Adrenal gland (tissue), 19 donors: Measurements from ENCODE around the gene STRA6. TPM values are rescaled to one million over a fixed set of nuclear protein-coding genes. Genes with fewer than 3 reads are reported as not detected.

Experiments used
- DNase-seq, 7 donors: peaks; one replicate each; pipeline ENCODE4 v3.0.0-alpha.2; 2019 to 2020
- H3K27ac ChIP-seq, 5 donors: fragments of 200-600 bp; sonication (generic) in 4 of 5; 1 replicate in 3 of 5; 2 replicates in 2 of 5; pipeline versions ENCODE4 v1.5.1 to v1.8.0; 2016 to 2020; ENCODE audit warnings: mild to moderate bottlenecking in 1 of 5
- H3K27me3 ChIP-seq: fragments of 200-600 bp; 2 replicates; pipeline ENCODE4 v1.8.0; 2021
- H3K36me3 ChIP-seq, 2 donors: fragments of 200-600 bp; replicated peaks in 1 of 2; 1 replicate in 1 of 2; 2 replicates in 1 of 2; pipeline versions ENCODE4 v1.5.1 to v1.8.0; 2018 to 2022
- H3K4me1 ChIP-seq, 2 donors: fragments of 200-600 bp; replicated peaks in 1 of 2; 1 replicate in 1 of 2; 2 replicates in 1 of 2; pipeline versions ENCODE4 v1.5.1 to v1.8.0; 2018 to 2021
- H3K4me3 ChIP-seq, 4 donors: fragments of 200-600 bp; sonication (generic) in 3 of 4; one replicate each; pipeline ENCODE4 v1.5.1; 2016 to 2018
- H3K9me3 ChIP-seq, 3 donors: fragments of 200-600 bp; sonication (generic) in 1 of 3; replicated peaks in 1 of 3; 1 replicate in 2 of 3; 2 replicates in 1 of 3; pipeline versions ENCODE4 v1.5.1 to v1.8.0; 2016 to 2021
- CTCF ChIP-seq, 6 experiments: fragments of 450-650 bp in 4 of 6; fragments of 200-600 bp in 2 of 6; sonication (generic) in 1 of 6; IDR thresholded peaks; 1 replicate in 5 of 6; 2 replicates in 1 of 6; pipeline versions ENCODE4 v1.5.1 to v1.8.0; 2016 to 2021; ENCODE audit warnings: antibody characterized with exemption in 6 of 6, mild to moderate bottlenecking in 2 of 6, moderate library complexity in 1 of 6
- POLR2A ChIP-seq, 2 donors: fragments of 450-650 bp; IDR thresholded peaks; one replicate each; pipeline ENCODE4 v1.6.1; 2017; ENCODE audit warnings: antibody characterized with exemption in 2 of 2, mild to moderate bottlenecking in 2 of 2, moderate library complexity in 1 of 2
- WGBS, 4 donors: extraction: QIAGEN DNeasy Blood & Tissue Kit in 2 of 4; methylation state at CpG; one replicate each; pipeline versions ENCODE4 v1.1.5 to v1.1.7; 2013 to 2017; 5-methylcytosine and 5-hydroxymethylcytosine counted together
- intact Hi-C, 2 donors: fragments of 100-400 bp; cut with DNase I; formaldehyde crosslinking; loops; one replicate each; pipeline versions ENCODE4 v1.14.1 to v1.15.0; 2022 to 2023
- long read RNA-seq, 10 donors: library from polyadenylated mRNA in 3 of 10; unstranded in 2 of 10; stranded (forward) in 1 of 10; transcript quantifications; one replicate each; pipeline ENCODE4 v2.0.0 and lab custom pipeline, GENCODE V29; 2021 to 2026
- polyA plus RNA-seq, 3 donors: library from polyadenylated mRNA; stranded (reverse); fragments of 200-250 nt in 2 of 3; fragments of 350-450 nt in 1 of 3; fragmentation: Illumina TruSeq in 1 of 3; extraction: RNeasy Lipid Tissue Mini Kit (QIAGEN cat#74804) in 1 of 3; gene quantifications; one replicate each; pipeline ENCODE4 v1.2.3, GENCODE V29; 2013 to 2014
- total RNA-seq, 9 donors: library from RNA; depleted of rRNA in 4 of 9; stranded (reverse); fragments of >200 nt in 4 of 9; fragments of 120-200 nt in 1 of 9; fragmentation: NEBNext Ultra II Directional in 1 of 9; extraction: Animal tissue kit (Norgen Biotek cat#: 25700) in 1 of 9; gene quantifications; one replicate each; pipeline versions ENCODE4 v1.1.0 to v1.2.4, GENCODE V29; 2013 to 2023
- donor health status: healthy with polysubstance abuse.
- donor health status: Bipolar disorder and iron deficiency.
- donor health status: DM: yes; HTN: yes; CAD: no.
- donor health status: DM: no; HTN: no; CAD: no.
- donor health status: DM: no; HTN: no; CAD: no.
- donor health status: DM: yes; HTN: yes; CAD: no.

Gene STRA6
- 10 to 100 TPM in 1 of 9 donors, 1 to 10 TPM in 4, under 1 TPM in 2, not detected in 2; 0.22 to 12.6 (median 3.1) TPM for total RNA-seq
- polyA plus RNA-seq, result 10 to 100 TPM in 1 of 3 donors, 1 to 10 TPM in 2; 1.2 to 11.7 (median 9.4) TPM
- long read RNA-seq, donor 1, result 0 reads
- long read RNA-seq, donor 2, result 0 reads
- long read RNA-seq, donor 3, result 0 reads
- long read RNA-seq, donor 4, result 0 reads
- long read RNA-seq, donor 5, result 0 reads
- long read RNA-seq, donor 6, partial matches to known transcripts, result 0 of 2 reads
- long read RNA-seq, donor 6, other reads (novel, unspliced or antisense), result 2 of 2 reads
- long read RNA-seq, donor 7, partial matches to known transcripts, result 0 of 1 reads
- long read RNA-seq, donor 7, other reads (novel, unspliced or antisense), result 0 of 1 reads
- long read RNA-seq, donor 8, result 0 reads
- long read RNA-seq, donor 9, result 0 reads
- long read RNA-seq, donor 10, result 0 reads

GRCh38 chr15:74202452-74203401 is at the start of gene STRA6:
STRA6 (minus strand) TSS chr15:74202787; CDS start chr15:74202267, 520 bp downstream.
- TF ChIP-seq CTCF (IDR thresholded peaks at IDR 0.05) (no peak), POLR2A (IDR thresholded peaks at IDR 0.05) (no peak)
- H3K4me3 ChIP-seq, result no peak within 1 kb of the TSS
- no peaks in the 10 kb centered on the region for H3K27me3 ChIP-seq
- intact Hi-C loops, result no loop called here
- 65 to 79% (median 72%) methylated on average over 13 to 26 of the region's 26 CpGs for WGBS, 4 donors
- H3K27ac ChIP-seq, result peak within 1 kb of the TSS in 2 of 5 donors; percentile 38 to 44
- no peaks in the 10 kb centered on the region for H3K9me3 ChIP-seq
- DNase-seq, result peak in 1 of 7 donors; percentile 72
- no peaks in the 10 kb centered on the region for H3K36me3 ChIP-seq
- H3K4me1 ChIP-seq, result peaks cover 8 to 10% of the 10 kb centered on the region in 2 donors

GRCh38 chr15:74252291-74252690 is 49.7 kb upstream of the STRA6 start:
- WGBS, 4 donors, result 51 to 65% (median 57%) methylated on average over 6 of the region's 6 CpGs
- intact Hi-C loops, result no loop called here
- peak overlapping the region in 3 of 5 donors; percentile 75 to 92 (median 89) for H3K27ac ChIP-seq
- H3K4me1 ChIP-seq, result peaks cover 20 to 27% of the 10 kb centered on the region in 2 donors
- TF ChIP-seq CTCF (IDR thresholded peaks at IDR 0.05), result no peak
- no peak for TF ChIP-seq POLR2A (IDR thresholded peaks at IDR 0.05)
- no peaks in the 10 kb centered on the region for H3K9me3 ChIP-seq
- H3K36me3 ChIP-seq, result no peaks in the 10 kb centered on the region
- H3K27me3 ChIP-seq, result no peaks in the 10 kb centered on the region
- peak in 6 of 7 donors; percentile 34 to 60 (median 48) for DNase-seq
- no peak overlapping the region for H3K4me3 ChIP-seq

GRCh38 chr15:74251131-74251811 is 48.7 kb upstream of the STRA6 start:
- H3K27ac ChIP-seq, result peak overlapping the region; percentile 23 to 92 (median 80)
- 24 to 60% (median 40%) methylated on average over 3 to 5 of the region's 5 CpGs for WGBS, 4 donors
- H3K27me3 ChIP-seq, result no peaks in the 10 kb centered on the region
- no peaks in the 10 kb centered on the region for H3K36me3 ChIP-seq
- TF ChIP-seq POLR2A (IDR thresholded peaks at IDR 0.05) (no peak), CTCF (IDR thresholded peaks at IDR 0.05) (peak in 1 of 6 experiments; percentile 11)
- intact Hi-C loops, result no loop called here
- H3K4me3 ChIP-seq, result no peak overlapping the region
- no peaks in the 10 kb centered on the region for H3K9me3 ChIP-seq
- H3K4me1 ChIP-seq, result peaks cover 20 to 27% of the 10 kb centered on the region in 2 donors
- peak; percentile 76 to 94 (median 86) for DNase-seq
